GM23338 (cell line): ENCODE results near the gene TMEM45A. TPM values are rescaled to one million over a fixed set of nuclear protein-coding genes. Genes with fewer than 3 reads are reported as not detected.

Experiments
- ATAC-seq: fragments of 200-7000 bp; cut with Tn5 transposase; 3 replicates; pipeline ENCODE4 v1.9.1; 2020
- DNase-seq: peaks from one replicate; pipeline ENCODE4 v3.0.0-alpha.2; 2015; ENCODE audit warnings: low spot score
- H2AFZ ChIP-seq: fragments of 200-600 bp; sonication (generic); 2 replicates; pipeline ENCODE4 v1.8.0; 2016; ENCODE audit warnings: antibody characterized with exemption, mild to moderate bottlenecking, moderate library complexity
- H3F3A ChIP-seq: fragments of 200-600 bp; sonication (generic); replicated peaks from 2 replicates; pipeline ENCODE4 v1.8.0; 2017; ENCODE audit warnings: antibody characterized with exemption, mixed run types, low read depth
- H3K27ac ChIP-seq: fragments of 200-600 bp; sonication (generic); 2 replicates; pipeline ENCODE4 v1.6.1; 2016; ENCODE audit warnings: low read depth
- H3K27me3 ChIP-seq: fragments of 200-600 bp; sonication (generic); 2 replicates; pipeline ENCODE4 v1.8.0; 2016; ENCODE audit warnings: mild to moderate bottlenecking, mixed run types, moderate library complexity; ENCODE audit not compliant: insufficient read depth
- H3K36me3 ChIP-seq: fragments of 200-600 bp; sonication (generic); 2 replicates; pipeline ENCODE4 v1.8.0; 2016; ENCODE audit warnings: mild to moderate bottlenecking; ENCODE audit not compliant: insufficient read depth
- H3K4me1 ChIP-seq: fragments of 200-600 bp; sonication (generic); 2 replicates; pipeline ENCODE4 v1.8.0; 2016; ENCODE audit warnings: mild to moderate bottlenecking, moderate library complexity; ENCODE audit not compliant: insufficient read depth
- H3K4me2 ChIP-seq: fragments of 200-600 bp; sonication (generic); 2 replicates; pipeline ENCODE4 v1.7.1; 2017; ENCODE audit warnings: mixed run types
- H3K4me3 ChIP-seq: fragments of 200-600 bp; sonication (generic); 2 replicates; pipeline ENCODE4 v1.6.1; 2016; ENCODE audit warnings: mixed run types
- H3K79me2 ChIP-seq: fragments of 200-600 bp; sonication (generic); replicated peaks from 2 replicates; pipeline ENCODE4 v1.8.0; 2017; ENCODE audit warnings: mild to moderate bottlenecking; ENCODE audit not compliant: insufficient read depth
- H3K9me2 ChIP-seq: fragments of 200-600 bp; sonication (generic); 2 replicates; pipeline ENCODE4 v1.8.0; 2017; ENCODE audit not compliant: insufficient read depth
- H4K20me1 ChIP-seq: fragments of 200-600 bp; sonication (generic); replicated peaks from 2 replicates; pipeline ENCODE4 v1.8.0; 2017; ENCODE audit warnings: mild to moderate bottlenecking; ENCODE audit not compliant: insufficient read depth
- H3K27ac Mint-ChIP-seq: 2 replicates; pipeline ENCODE4 v1.8.0; 2020; ENCODE audit warnings: inconsistent platforms, mild to moderate bottlenecking, moderate library complexity, mixed read lengths
- H3K27me3 Mint-ChIP-seq: 3 replicates; pipeline ENCODE4 v1.8.0; 2022; ENCODE audit warnings: low read depth, mild to moderate bottlenecking, moderate library complexity, mixed read lengths, inconsistent platforms; ENCODE audit not compliant: insufficient read depth, poor library complexity
- H3K36me3 Mint-ChIP-seq: 3 replicates; pipeline ENCODE4 v1.8.0; 2021; ENCODE audit warnings: low read depth, mild to moderate bottlenecking, inconsistent platforms, moderate library complexity, mixed read lengths
- H3K4me1 Mint-ChIP-seq: 3 replicates; pipeline ENCODE4 v1.8.0; 2020; ENCODE audit warnings: mild to moderate bottlenecking, inconsistent platforms, mixed read lengths
- H3K4me3 Mint-ChIP-seq: 3 replicates; pipeline ENCODE4 v1.8.0; 2021; ENCODE audit warnings: moderate library complexity, mild to moderate bottlenecking, inconsistent platforms, mixed read lengths
- H3K9me3 Mint-ChIP-seq: 3 replicates; pipeline ENCODE4 v1.8.0; 2020; ENCODE audit warnings: moderate library complexity, mild to moderate bottlenecking, inconsistent platforms, mixed read lengths
- CREB1 ChIP-seq: fragments of 250-450 bp; sonication (Bioruptor Pico); IDR thresholded peaks from 2 replicates; pipeline ENCODE4 v1.5.0; 2020; ENCODE audit warnings: low read depth, mild to moderate bottlenecking, moderate library complexity
- EZH2 ChIP-seq: fragments of 200-600 bp; sonication (generic); IDR thresholded peaks from one replicate; pipeline ENCODE4 v1.8.0; 2017; ENCODE audit warnings: antibody characterized with exemption, mild to moderate bottlenecking, low read depth; ENCODE audit not compliant: unreplicated experiment
- EZH2phosphoT487 ChIP-seq: fragments of 200-600 bp; sonication (generic); IDR thresholded peaks from one replicate; pipeline ENCODE4 v1.8.1; 2018; ENCODE audit warnings: antibody characterized with exemption; ENCODE audit not compliant: unreplicated experiment
- JUNB ChIP-seq: IDR thresholded peaks from one replicate; pipeline ENCODE4 v1.6.1; 2016; ENCODE audit warnings: antibody characterized with exemption; ENCODE audit not compliant: unreplicated experiment
- NANOG ChIP-seq: IDR thresholded peaks from 2 replicates; pipeline ENCODE4 v1.6.1; 2016; ENCODE audit warnings: antibody characterized with exemption, borderline replicate concordance
- POLR2AphosphoS5 ChIP-seq: IDR thresholded peaks from 2 replicates; pipeline ENCODE4 v1.6.1; 2016; ENCODE audit warnings: antibody characterized with exemption, low read depth
- polyA plus RNA-seq: library from polyadenylated mRNA; unstranded; fragments of >200 nt; fragmentation: Nextera tagmentation; extraction: Ambion mirVana; gene quantifications from 2 replicates; pipeline ENCODE4 v1.2.1, GENCODE V29; 2016
- total RNA-seq: library from RNA; depleted of rRNA; stranded (reverse); fragments of >200 nt; shearing (Covaris generic); gene quantifications from 2 replicates; pipeline ENCODE4 v1.2.3, GENCODE V29; 2014
- TF ChIP-seq, protein P1 (sequence below), 2 experiments: fragments of 200-600 bp in 1 of 2; sonication (generic) in 1 of 2; conservative IDR thresholded peaks; 2 replicates each; pipeline versions ENCODE4 v1.5.1 to v1.6.1; 2016 to 2017; ENCODE audit warnings: antibody characterized with exemption in 2 of 2, low read depth in 2 of 2, mild to moderate bottlenecking in 2 of 2, moderate library complexity in 1 of 2
- TF ChIP-seq, protein P2 (sequence below): IDR thresholded peaks from 2 replicates; pipeline ENCODE4 v1.6.1; 2016; ENCODE audit warnings: antibody characterized with exemption
- TF ChIP-seq, protein P3 (sequence below): IDR thresholded peaks from one replicate; pipeline ENCODE4 v1.6.1; 2018; ENCODE audit warnings: antibody characterized with exemption; ENCODE audit not compliant: unreplicated experiment
- TF ChIP-seq, protein P4 (sequence below): fragments of 250-450 bp; sonication (Bioruptor Pico); IDR thresholded peaks from 2 replicates; pipeline ENCODE4 v1.5.0; 2020; ENCODE audit warnings: mild to moderate bottlenecking, moderate library complexity

The TMEM45A gene
- total and polyA plus RNA-seq, 2 experiments from 2014 or later = 6.5 to 12.7 TPM

GRCh38 chr3:100536093-100536492 is 43.7 kb downstream of the TMEM45A start:
- DNase-seq = no peak
- Histone ChIP-seq H3K27ac (no peak overlapping the region), H3K27me3 (no peaks in the 10 kb centered on the region), H3K79me2 (no peaks in the 10 kb centered on the region), H3K4me1 (no peaks in the 10 kb centered on the region), H3K4me2 (no peak overlapping the region), H3K36me3 (no peaks in the 10 kb centered on the region), H3K4me3 (no peak overlapping the region), H2AFZ (no peak overlapping the region), H3F3A (no peaks in the 10 kb centered on the region), H4K20me1 (no peaks in the 10 kb centered on the region), H3K9me2 (no peaks in the 10 kb centered on the region)
- Mint-ChIP-seq H3K4me1 (no peaks in the 10 kb centered on the region), H3K4me3 (no peak overlapping the region), H3K36me3 (no peaks in the 10 kb centered on the region), H3K27me3 (no peaks in the 10 kb centered on the region), H3K27ac (no peak overlapping the region), H3K9me3 (no peaks in the 10 kb centered on the region)
- ATAC-seq = no peak
- no peak for TF ChIP-seq POLR2AphosphoS5
- TF ChIP-seq, protein P1, sequence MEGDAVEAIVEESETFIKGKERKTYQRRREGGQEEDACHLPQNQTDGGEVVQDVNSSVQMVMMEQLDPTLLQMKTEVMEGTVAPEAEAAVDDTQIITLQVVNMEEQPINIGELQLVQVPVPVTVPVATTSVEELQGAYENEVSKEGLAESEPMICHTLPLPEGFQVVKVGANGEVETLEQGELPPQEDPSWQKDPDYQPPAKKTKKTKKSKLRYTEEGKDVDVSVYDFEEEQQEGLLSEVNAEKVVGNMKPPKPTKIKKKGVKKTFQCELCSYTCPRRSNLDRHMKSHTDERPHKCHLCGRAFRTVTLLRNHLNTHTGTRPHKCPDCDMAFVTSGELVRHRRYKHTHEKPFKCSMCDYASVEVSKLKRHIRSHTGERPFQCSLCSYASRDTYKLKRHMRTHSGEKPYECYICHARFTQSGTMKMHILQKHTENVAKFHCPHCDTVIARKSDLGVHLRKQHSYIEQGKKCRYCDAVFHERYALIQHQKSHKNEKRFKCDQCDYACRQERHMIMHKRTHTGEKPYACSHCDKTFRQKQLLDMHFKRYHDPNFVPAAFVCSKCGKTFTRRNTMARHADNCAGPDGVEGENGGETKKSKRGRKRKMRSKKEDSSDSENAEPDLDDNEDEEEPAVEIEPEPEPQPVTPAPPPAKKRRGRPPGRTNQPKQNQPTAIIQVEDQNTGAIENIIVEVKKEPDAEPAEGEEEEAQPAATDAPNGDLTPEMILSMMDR (conservative IDR thresholded peaks at IDR 0.05; ENCODE audit: low read depth in 2 of 2) = no peak
- no peak for TF ChIP-seq JUNB
- TF ChIP-seq, protein P2, sequence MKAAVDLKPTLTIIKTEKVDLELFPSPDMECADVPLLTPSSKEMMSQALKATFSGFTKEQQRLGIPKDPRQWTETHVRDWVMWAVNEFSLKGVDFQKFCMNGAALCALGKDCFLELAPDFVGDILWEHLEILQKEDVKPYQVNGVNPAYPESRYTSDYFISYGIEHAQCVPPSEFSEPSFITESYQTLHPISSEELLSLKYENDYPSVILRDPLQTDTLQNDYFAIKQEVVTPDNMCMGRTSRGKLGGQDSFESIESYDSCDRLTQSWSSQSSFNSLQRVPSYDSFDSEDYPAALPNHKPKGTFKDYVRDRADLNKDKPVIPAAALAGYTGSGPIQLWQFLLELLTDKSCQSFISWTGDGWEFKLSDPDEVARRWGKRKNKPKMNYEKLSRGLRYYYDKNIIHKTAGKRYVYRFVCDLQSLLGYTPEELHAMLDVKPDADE = no peak
- no peak for TF ChIP-seq CREB1 (CRISPR knock-in tag)
- TF ChIP-seq NANOG = no peak
- TF ChIP-seq EZH2 = no peak
- TF ChIP-seq, protein P3, sequence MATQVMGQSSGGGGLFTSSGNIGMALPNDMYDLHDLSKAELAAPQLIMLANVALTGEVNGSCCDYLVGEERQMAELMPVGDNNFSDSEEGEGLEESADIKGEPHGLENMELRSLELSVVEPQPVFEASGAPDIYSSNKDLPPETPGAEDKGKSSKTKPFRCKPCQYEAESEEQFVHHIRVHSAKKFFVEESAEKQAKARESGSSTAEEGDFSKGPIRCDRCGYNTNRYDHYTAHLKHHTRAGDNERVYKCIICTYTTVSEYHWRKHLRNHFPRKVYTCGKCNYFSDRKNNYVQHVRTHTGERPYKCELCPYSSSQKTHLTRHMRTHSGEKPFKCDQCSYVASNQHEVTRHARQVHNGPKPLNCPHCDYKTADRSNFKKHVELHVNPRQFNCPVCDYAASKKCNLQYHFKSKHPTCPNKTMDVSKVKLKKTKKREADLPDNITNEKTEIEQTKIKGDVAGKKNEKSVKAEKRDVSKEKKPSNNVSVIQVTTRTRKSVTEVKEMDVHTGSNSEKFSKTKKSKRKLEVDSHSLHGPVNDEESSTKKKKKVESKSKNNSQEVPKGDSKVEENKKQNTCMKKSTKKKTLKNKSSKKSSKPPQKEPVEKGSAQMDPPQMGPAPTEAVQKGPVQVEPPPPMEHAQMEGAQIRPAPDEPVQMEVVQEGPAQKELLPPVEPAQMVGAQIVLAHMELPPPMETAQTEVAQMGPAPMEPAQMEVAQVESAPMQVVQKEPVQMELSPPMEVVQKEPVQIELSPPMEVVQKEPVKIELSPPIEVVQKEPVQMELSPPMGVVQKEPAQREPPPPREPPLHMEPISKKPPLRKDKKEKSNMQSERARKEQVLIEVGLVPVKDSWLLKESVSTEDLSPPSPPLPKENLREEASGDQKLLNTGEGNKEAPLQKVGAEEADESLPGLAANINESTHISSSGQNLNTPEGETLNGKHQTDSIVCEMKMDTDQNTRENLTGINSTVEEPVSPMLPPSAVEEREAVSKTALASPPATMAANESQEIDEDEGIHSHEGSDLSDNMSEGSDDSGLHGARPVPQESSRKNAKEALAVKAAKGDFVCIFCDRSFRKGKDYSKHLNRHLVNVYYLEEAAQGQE = no peak
- no peak for TF ChIP-seq EZH2phosphoT487
- TF ChIP-seq, protein P4, sequence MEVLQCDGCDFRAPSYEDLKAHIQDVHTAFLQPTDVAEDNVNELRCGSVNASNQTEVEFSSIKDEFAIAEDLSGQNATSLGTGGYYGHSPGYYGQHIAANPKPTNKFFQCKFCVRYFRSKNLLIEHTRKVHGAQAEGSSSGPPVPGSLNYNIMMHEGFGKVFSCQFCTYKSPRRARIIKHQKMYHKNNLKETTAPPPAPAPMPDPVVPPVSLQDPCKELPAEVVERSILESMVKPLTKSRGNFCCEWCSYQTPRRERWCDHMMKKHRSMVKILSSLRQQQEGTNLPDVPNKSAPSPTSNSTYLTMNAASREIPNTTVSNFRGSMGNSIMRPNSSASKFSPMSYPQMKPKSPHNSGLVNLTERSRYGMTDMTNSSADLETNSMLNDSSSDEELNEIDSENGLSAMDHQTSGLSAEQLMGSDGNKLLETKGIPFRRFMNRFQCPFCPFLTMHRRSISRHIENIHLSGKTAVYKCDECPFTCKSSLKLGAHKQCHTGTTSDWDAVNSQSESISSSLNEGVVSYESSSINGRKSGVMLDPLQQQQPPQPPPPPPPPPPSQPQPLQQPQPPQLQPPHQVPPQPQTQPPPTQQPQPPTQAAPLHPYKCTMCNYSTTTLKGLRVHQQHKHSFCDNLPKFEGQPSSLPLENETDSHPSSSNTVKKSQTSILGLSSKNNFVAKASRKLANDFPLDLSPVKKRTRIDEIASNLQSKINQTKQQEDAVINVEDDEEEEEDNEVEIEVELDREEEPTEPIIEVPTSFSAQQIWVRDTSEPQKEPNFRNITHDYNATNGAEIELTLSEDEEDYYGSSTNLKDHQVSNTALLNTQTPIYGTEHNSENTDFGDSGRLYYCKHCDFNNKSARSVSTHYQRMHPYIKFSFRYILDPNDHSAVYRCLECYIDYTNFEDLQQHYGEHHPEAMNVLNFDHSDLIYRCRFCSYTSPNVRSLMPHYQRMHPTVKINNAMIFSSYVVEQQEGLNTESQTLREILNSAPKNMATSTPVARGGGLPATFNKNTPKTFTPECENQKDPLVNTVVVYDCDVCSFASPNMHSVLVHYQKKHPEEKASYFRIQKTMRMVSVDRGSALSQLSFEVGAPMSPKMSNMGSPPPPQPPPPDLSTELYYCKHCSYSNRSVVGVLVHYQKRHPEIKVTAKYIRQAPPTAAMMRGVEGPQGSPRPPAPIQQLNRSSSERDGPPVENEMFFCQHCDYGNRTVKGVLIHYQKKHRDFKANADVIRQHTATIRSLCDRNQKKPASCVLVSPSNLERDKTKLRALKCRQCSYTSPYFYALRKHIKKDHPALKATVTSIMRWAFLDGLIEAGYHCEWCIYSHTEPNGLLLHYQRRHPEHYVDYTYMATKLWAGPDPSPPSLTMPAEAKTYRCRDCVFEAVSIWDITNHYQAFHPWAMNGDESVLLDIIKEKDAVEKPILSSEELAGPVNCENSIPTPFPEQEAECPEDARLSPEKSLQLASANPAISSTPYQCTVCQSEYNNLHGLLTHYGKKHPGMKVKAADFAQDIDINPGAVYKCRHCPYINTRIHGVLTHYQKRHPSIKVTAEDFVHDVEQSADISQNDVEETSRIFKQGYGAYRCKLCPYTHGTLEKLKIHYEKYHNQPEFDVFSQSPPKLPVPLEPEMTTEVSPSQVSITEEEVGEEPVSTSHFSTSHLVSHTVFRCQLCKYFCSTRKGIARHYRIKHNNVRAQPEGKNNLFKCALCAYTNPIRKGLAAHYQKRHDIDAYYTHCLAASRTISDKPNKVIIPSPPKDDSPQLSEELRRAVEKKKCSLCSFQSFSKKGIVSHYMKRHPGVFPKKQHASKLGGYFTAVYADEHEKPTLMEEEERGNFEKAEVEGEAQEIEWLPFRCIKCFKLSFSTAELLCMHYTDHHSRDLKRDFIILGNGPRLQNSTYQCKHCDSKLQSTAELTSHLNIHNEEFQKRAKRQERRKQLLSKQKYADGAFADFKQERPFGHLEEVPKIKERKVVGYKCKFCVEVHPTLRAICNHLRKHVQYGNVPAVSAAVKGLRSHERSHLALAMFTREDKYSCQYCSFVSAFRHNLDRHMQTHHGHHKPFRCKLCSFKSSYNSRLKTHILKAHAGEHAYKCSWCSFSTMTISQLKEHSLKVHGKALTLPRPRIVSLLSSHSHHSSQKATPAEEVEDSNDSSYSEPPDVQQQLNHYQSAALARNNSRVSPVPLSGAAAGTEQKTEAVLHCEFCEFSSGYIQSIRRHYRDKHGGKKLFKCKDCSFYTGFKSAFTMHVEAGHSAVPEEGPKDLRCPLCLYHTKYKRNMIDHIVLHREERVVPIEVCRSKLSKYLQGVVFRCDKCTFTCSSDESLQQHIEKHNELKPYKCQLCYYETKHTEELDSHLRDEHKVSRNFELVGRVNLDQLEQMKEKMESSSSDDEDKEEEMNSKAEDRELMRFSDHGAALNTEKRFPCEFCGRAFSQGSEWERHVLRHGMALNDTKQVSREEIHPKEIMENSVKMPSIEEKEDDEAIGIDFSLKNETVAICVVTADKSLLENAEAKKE (CRISPR knock-in tag) = no peak
